HepG2 (cell line): ENCODE data around the gene NOP9. TPM values are rescaled to one million over a fixed set of nuclear protein-coding genes. Genes with fewer than 3 reads are reported as not detected.
A peak's percentile ranks its signal among the peaks of the same experiment; 100 is the strongest.

ENCODE experiments used
- CCDC6 ChIP-seq: sonication (generic); formaldehyde crosslinking; IDR thresholded peaks from 2 replicates; pipeline ENCODE4 v1.8.1; 2022; ENCODE audit warnings: mild to moderate bottlenecking, missing genetic modification reagents, moderate library complexity
- CREB1 ChIP-seq, 2 experiments: fragments of 450-650 bp in 1 of 2; IDR thresholded peaks; 2 replicates each; pipeline ENCODE4 v1.6.1; 2016 to 2017; ENCODE audit warnings: control low read depth in 1 of 2, mild to moderate bottlenecking in 1 of 2, missing compliant biosample characterization in 1 of 2, missing genetic modification characterization in 1 of 2
- ESRRA ChIP-seq: sonication (generic); formaldehyde crosslinking; IDR thresholded peaks from 2 replicates; pipeline ENCODE4 v1.5.1; 2020; ENCODE audit warnings: mild to moderate bottlenecking, low read depth, missing genetic modification reagents
- FOXM1 ChIP-seq: sonication (generic); formaldehyde crosslinking; IDR thresholded peaks from 2 replicates; pipeline ENCODE4 v1.5.0; 2020; ENCODE audit warnings: missing genetic modification reagents
- GATA4 ChIP-seq: sonication (generic); IDR thresholded peaks from 2 replicates; pipeline ENCODE4 v1.6.1; 2016; ENCODE audit warnings: antibody characterized with exemption, low read depth, borderline replicate concordance
- HNRNPLL ChIP-seq: fragments of 200-400 bp; formaldehyde crosslinking; IDR thresholded peaks from 2 replicates; pipeline ENCODE4 v1.6.1; 2017; ENCODE audit warnings: mild to moderate bottlenecking, low read depth, low read length; ENCODE audit not compliant: poor library complexity, severe bottlenecking
- HOXA5 ChIP-seq: sonication (generic); formaldehyde crosslinking; IDR thresholded peaks from 2 replicates; pipeline ENCODE4 v1.4.0; 2020; ENCODE audit warnings: missing genetic modification reagents
- KAT8 ChIP-seq: IDR thresholded peaks from 2 replicates; pipeline ENCODE4 v1.6.1; 2016; ENCODE audit warnings: missing genetic modification reagents, missing compliant biosample characterization
- KLF11 ChIP-seq: IDR thresholded peaks from 2 replicates; pipeline ENCODE4 v1.6.1; 2016; ENCODE audit warnings: missing compliant biosample characterization
- KMT2B ChIP-seq: IDR thresholded peaks from 2 replicates; pipeline ENCODE4 v1.6.1; 2016; ENCODE audit warnings: missing genetic modification reagents, missing compliant biosample characterization
- MAZ ChIP-seq, 2 experiments: sonication (generic) in 1 of 2; formaldehyde crosslinking in 1 of 2; IDR thresholded peaks; 2 replicates each; pipeline versions ENCODE4 v1.5.0 to v1.6.1; 2012 to 2020; ENCODE audit warnings: low read depth in 2 of 2, mild to moderate bottlenecking in 2 of 2, borderline replicate concordance in 1 of 2, improper control_type of control experiment in 1 of 2, low read length in 1 of 2, missing genetic modification reagents in 1 of 2, moderate library complexity in 1 of 2
- MED8 ChIP-seq: sonication (generic); formaldehyde crosslinking; IDR thresholded peaks from 2 replicates; pipeline ENCODE4 v1.8.1; 2023; ENCODE audit warnings: mild to moderate bottlenecking, missing genetic modification reagents; ENCODE audit not compliant: insufficient replicate concordance
- NKX3-1 ChIP-seq: sonication (generic); formaldehyde crosslinking; IDR thresholded peaks from 2 replicates; pipeline ENCODE4 v1.5.0; 2020; ENCODE audit warnings: missing genetic modification reagents
- RORA ChIP-seq: sonication (generic); formaldehyde crosslinking; IDR thresholded peaks from 2 replicates; pipeline ENCODE4 v1.5.0; 2020; ENCODE audit warnings: mild to moderate bottlenecking, missing genetic modification reagents, moderate library complexity
- SOX13 ChIP-seq, 3 experiments: fragments of 450-650 bp in 1 of 3; sonication (generic) in 1 of 3; formaldehyde crosslinking in 1 of 3; IDR thresholded peaks in 2 of 3; conservative IDR thresholded peaks in 1 of 3; 2 replicates each; pipeline versions ENCODE4 v1.5.0 to v1.6.1; 2016 to 2020; ENCODE audit warnings: antibody characterized with exemption in 1 of 3, mild to moderate bottlenecking in 1 of 3, missing compliant biosample characterization in 1 of 3, missing genetic modification reagents in 1 of 3, moderate library complexity in 1 of 3
- SP4 ChIP-seq: sonication (generic); formaldehyde crosslinking; IDR thresholded peaks from 2 replicates; pipeline ENCODE4 v1.8.1; 2023; ENCODE audit warnings: mild to moderate bottlenecking, missing genetic modification reagents
- SRF ChIP-seq: IDR thresholded peaks from 2 replicates; pipeline ENCODE4 v1.6.1; 2011; ENCODE audit warnings: mild to moderate bottlenecking, low read depth, low read length, moderate library complexity
- THRA ChIP-seq: sonication (generic); formaldehyde crosslinking; IDR thresholded peaks from 2 replicates; pipeline ENCODE4 v1.4.0; 2020; ENCODE audit warnings: missing genetic modification reagents, borderline replicate concordance
- TOE1 ChIP-seq: sonication (generic); formaldehyde crosslinking; IDR thresholded peaks from 2 replicates; pipeline ENCODE4 v1.4.0; 2020; ENCODE audit warnings: mild to moderate bottlenecking, missing genetic modification reagents
- ZBTB7A ChIP-seq: sonication (generic); formaldehyde crosslinking; IDR thresholded peaks from 2 replicates; pipeline ENCODE4 v1.8.0; 2022; ENCODE audit warnings: mild to moderate bottlenecking, missing genetic modification reagents
- ZNF33A ChIP-seq: sonication (generic); formaldehyde crosslinking; IDR thresholded peaks from 2 replicates; pipeline ENCODE4 v1.5.1; 2020; ENCODE audit warnings: missing genetic modification reagents, mild to moderate bottlenecking, moderate library complexity, borderline replicate concordance
- ZNF34 ChIP-seq: sonication (generic); formaldehyde crosslinking; IDR thresholded peaks from 2 replicates; pipeline ENCODE4 v1.4.0; 2020; ENCODE audit warnings: mild to moderate bottlenecking, missing genetic modification reagents, borderline replicate concordance
- ZNF362 ChIP-seq: sonication (generic); formaldehyde crosslinking; IDR thresholded peaks from 2 replicates; pipeline ENCODE4 v1.4.0; 2020; ENCODE audit warnings: missing genetic modification reagents, mild to moderate bottlenecking, borderline replicate concordance
- ZNF614 ChIP-seq: IDR thresholded peaks from 2 replicates; pipeline ENCODE4 v1.6.1; 2018; ENCODE audit warnings: missing biosample characterization, missing genetic modification reagents, inconsistent platforms, borderline replicate concordance
- ZNF772 ChIP-seq: sonication (generic); formaldehyde crosslinking; IDR thresholded peaks from 2 replicates; pipeline ENCODE4 v1.5.0; 2020; ENCODE audit warnings: mild to moderate bottlenecking, missing genetic modification reagents
- ZNF773 ChIP-seq: sonication (generic); formaldehyde crosslinking; IDR thresholded peaks from 2 replicates; pipeline ENCODE4 v1.4.0; 2020; ENCODE audit warnings: missing genetic modification reagents, borderline replicate concordance
- ZNF816 ChIP-seq: sonication (generic); formaldehyde crosslinking; IDR thresholded peaks from 2 replicates; pipeline ENCODE4 v1.8.0; 2022; ENCODE audit warnings: missing genetic modification reagents, mild to moderate bottlenecking, borderline replicate concordance
- ZNF878 ChIP-seq: sonication (generic); formaldehyde crosslinking; IDR thresholded peaks from 2 replicates; pipeline ENCODE4 v1.8.1; 2023; ENCODE audit warnings: mild to moderate bottlenecking, missing genetic modification reagents, moderate library complexity
- polyA plus RNA-seq, 8 experiments: library from polyadenylated mRNA; depleted of rRNA in 3 of 8; stranded (reverse) in 7 of 8; unstranded in 1 of 8; fragments of >200 nt; fragmentation: Illumina TruSeq in 4 of 8; extraction: Trizol in 4 of 8; gene quantifications; 2 replicates each; pipeline versions ENCODE4 v1.2.1 to v1.2.3, GENCODE V29; 2011 to 2016; ENCODE audit warnings: low read depth in 4 of 8, missing spikeins in 1 of 8, mixed read lengths in 1 of 8; ENCODE audit not compliant: insufficient read depth in 1 of 8
- total RNA-seq, 5 experiments: library from RNA; depleted of rRNA; stranded (reverse); fragments of >200 nt; fragmentation: Illumina TruSeq; extraction: Trizol; gene quantifications; 2 replicates each; pipeline ENCODE4 v1.2.3, GENCODE V29; 2016; ENCODE audit warnings: low read depth in 1 of 5

NOP9 gene
- total and polyA plus RNA-seq, 2 of the 13 experiments (the other 11 are each of a cell fraction or from before 2014, with no cell fraction given): 24.5 to 61.6 TPM

- TF ChIP-seq HNRNPLL (no peak), ZNF362 (CRISPR knock-in tag) (peak; percentile 10; the same call in 1 of the 2 replicates), ZNF773 (no peak), HOXA5 (peak; percentile 77), KAT8 (0 out of 2 replicates have a peak, but pooled peaks have one; percentile 55), ZNF772 (CRISPR knock-in tag) (no peak), SOX13 (IDR thresholded peaks at IDR 0.05) (no peak), SOX13 (CRISPR knock-in tag; conservative IDR thresholded peaks at IDR 0.05 in 1 of 2, IDR thresholded peaks at IDR 0.05 in 1 of 2) (peak; percentile 77 to 88; a peak in 3 of 4 replicates), RORA (CRISPR knock-in tag) (no peak), MED8 (CRISPR knock-in tag) (no peak), MAZ (IDR thresholded peaks at IDR 0.05; ENCODE audit: borderline replicate concordance, low read depth, low read length) (peak; percentile 73), MAZ (CRISPR knock-in tag; IDR thresholded peaks at IDR 0.05; ENCODE audit: low read depth) (no peak), ZNF33A (CRISPR knock-in tag) (no peak), FOXM1 (CRISPR knock-in tag) (no peak), KMT2B (CRISPR knock-in tag) (no peak), ZNF816 (no peak), ZBTB7A (peak; percentile 85; the same call in 1 of the 2 replicates), CCDC6 (CRISPR knock-in tag) (no peak), ZNF878 (CRISPR knock-in tag) (no peak), KLF11 (no peak), TOE1 (CRISPR knock-in tag) (no peak), ZNF34 (CRISPR knock-in tag) (no peak), THRA (CRISPR knock-in tag) (peak; percentile 35), ZNF614 (CRISPR knock-in tag) (peak; percentile 11; the same call in 1 of the 2 replicates), SRF (no peak), ESRRA (no peak), NKX3-1 (CRISPR knock-in tag) (no peak), GATA4 (no peak), SP4 (CRISPR knock-in tag) (no peak), CREB1 (IDR thresholded peaks at IDR 0.05) (peak; percentile 27; the same call in 1 of the 2 replicates), CREB1 (CRISPR knock-in tag; IDR thresholded peaks at IDR 0.05) (no peak)
Observed at GRCh38 chr14:24252289-24253124, 47.1 kb upstream of the NOP9 start (continued).
